Body of pancreas (tissue), 4 donors: Measurements from ENCODE around the gene GALNTL6.

Source experiments
- POLR2A ChIP-seq, 3 donors: fragments of 450-650 bp; IDR thresholded peaks; one replicate each; pipeline ENCODE4 v1.6.1; 2016; ENCODE audit warnings: antibody characterized with exemption in 3 of 3, mild to moderate bottlenecking in 2 of 3
- TF ChIP-seq, protein P1 (sequence below), 7 experiments: fragments of 450-650 bp in 4 of 7; fragments of 200-600 bp in 3 of 7; sonication (generic) in 3 of 7; IDR thresholded peaks; one replicate each; pipeline ENCODE4 v1.5.1; 2016 to 2019; ENCODE audit warnings: antibody characterized with exemption in 7 of 7

DNA sequence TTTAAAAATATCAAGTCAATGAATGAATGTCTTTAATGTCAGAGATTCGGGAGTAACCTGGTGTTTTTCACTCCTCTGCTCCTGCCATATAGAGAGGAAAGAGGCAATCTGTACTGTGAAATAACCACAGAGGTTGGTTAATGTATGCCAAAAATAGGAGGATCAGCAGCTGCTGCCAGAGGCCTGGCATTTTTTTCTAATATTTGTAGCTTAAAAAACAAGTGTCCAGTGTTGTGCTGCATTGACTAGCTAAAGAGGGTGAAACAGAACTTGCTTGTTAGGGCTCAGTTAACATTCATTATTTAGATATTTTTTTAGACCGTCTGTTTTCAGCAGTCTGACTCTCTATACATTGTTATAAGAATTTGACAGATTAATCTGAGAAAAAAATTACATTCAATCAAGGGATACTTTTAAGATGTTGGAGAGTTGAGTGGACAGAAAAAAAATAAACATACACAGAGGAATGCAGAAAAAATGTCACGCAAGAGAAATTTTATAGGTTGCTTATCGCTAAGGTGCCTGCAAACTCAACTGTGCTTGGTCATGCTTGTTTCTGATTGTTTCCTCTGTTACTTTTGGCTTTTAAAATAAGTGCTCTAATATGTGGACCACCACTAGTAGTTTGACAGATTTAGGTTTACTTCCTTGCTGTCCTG, 963.1 kb downstream of the GALNTL6 start:
- no peak for TF ChIP-seq POLR2A (IDR thresholded peaks at IDR 0.05)
- TF ChIP-seq, protein P1, sequence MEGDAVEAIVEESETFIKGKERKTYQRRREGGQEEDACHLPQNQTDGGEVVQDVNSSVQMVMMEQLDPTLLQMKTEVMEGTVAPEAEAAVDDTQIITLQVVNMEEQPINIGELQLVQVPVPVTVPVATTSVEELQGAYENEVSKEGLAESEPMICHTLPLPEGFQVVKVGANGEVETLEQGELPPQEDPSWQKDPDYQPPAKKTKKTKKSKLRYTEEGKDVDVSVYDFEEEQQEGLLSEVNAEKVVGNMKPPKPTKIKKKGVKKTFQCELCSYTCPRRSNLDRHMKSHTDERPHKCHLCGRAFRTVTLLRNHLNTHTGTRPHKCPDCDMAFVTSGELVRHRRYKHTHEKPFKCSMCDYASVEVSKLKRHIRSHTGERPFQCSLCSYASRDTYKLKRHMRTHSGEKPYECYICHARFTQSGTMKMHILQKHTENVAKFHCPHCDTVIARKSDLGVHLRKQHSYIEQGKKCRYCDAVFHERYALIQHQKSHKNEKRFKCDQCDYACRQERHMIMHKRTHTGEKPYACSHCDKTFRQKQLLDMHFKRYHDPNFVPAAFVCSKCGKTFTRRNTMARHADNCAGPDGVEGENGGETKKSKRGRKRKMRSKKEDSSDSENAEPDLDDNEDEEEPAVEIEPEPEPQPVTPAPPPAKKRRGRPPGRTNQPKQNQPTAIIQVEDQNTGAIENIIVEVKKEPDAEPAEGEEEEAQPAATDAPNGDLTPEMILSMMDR (IDR thresholded peaks at IDR 0.05): no peak
